Measurements from ENCODE around the gene PLCG2. TPM values are rescaled to one million over a fixed set of nuclear protein-coding genes. Genes with fewer than 3 reads are reported as not detected.

The PLCG2 gene
- total RNA-seq, 4 donors from 2014 or later: 30.5 to 243 (median 56.2) TPM

DNA sequence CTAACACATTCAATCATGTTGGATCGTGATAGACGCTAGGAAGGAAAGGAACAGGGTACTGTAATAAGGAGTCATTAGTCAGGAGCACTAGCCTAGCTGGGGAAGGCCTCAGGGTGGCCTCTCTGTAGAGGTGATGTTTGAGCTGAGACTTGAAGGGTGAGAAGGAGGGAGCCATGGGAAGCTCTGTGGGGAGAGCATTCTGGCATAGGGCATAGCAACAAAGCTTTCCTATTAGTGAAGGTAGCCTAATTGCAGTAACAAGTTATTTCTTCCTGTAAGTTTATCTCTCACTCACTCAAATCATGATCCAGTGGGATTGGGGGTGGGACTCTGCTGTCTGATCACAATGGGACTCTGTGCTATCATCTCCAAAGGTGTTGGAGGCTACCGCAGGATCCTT, 16.1 kb downstream of the PLCG2 start:
- Histone ChIP-seq H3K9me3 (no peaks in the 10 kb centered on the region), H3K36me3 (no peaks in the 10 kb centered on the region), H3K4me1 (peaks cover 0 to 35% (median 15%) of the 10 kb centered on the region in 4 donors), H3K27ac (peak overlapping the region in 1 of 4 donors; percentile 77), H3K4me3 (no peak overlapping the region), H3K27me3 (no peaks in the 10 kb centered on the region)
- DNase-seq: no peak
- TF ChIP-seq, protein P1, sequence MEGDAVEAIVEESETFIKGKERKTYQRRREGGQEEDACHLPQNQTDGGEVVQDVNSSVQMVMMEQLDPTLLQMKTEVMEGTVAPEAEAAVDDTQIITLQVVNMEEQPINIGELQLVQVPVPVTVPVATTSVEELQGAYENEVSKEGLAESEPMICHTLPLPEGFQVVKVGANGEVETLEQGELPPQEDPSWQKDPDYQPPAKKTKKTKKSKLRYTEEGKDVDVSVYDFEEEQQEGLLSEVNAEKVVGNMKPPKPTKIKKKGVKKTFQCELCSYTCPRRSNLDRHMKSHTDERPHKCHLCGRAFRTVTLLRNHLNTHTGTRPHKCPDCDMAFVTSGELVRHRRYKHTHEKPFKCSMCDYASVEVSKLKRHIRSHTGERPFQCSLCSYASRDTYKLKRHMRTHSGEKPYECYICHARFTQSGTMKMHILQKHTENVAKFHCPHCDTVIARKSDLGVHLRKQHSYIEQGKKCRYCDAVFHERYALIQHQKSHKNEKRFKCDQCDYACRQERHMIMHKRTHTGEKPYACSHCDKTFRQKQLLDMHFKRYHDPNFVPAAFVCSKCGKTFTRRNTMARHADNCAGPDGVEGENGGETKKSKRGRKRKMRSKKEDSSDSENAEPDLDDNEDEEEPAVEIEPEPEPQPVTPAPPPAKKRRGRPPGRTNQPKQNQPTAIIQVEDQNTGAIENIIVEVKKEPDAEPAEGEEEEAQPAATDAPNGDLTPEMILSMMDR (IDR thresholded peaks at IDR 0.05): no peak
- TF ChIP-seq POLR2A (IDR thresholded peaks at IDR 0.05): no peak

DNA sequence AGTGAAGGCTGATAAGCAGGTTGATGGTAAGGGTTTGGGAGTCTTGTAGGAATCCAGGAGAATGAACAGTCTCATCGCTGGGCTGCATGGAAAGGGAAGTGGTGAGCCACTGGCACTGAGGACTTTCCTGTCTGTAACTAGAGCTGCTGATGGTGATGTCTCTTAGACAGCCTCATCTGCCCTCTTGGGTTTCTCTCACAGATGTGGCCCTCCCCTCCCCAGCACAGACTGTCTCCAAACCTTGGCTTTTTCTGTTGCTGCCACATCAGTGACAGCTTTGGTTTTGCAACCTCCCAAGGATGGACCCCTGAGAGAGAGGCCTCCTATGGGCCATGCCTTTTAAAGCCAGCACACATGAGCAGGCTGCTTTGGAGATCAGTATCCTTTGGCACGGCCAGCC, 16.9 kb downstream of the PLCG2 start:
- TF ChIP-seq, protein P1 (IDR thresholded peaks at IDR 0.05): no peak
- no peak for TF ChIP-seq POLR2A (IDR thresholded peaks at IDR 0.05)
- Histone ChIP-seq H3K36me3 (no peaks in the 10 kb centered on the region), H3K4me1 (peaks cover 0 to 26% (median 15%) of the 10 kb centered on the region in 4 donors), H3K4me3 (no peak overlapping the region), H3K9me3 (no peaks in the 10 kb centered on the region), H3K27ac (peak overlapping the region in 1 of 4 donors; percentile 77), H3K27me3 (no peaks in the 10 kb centered on the region)
- peak in 1 of 3 donors; percentile 47 for DNase-seq

DNA sequence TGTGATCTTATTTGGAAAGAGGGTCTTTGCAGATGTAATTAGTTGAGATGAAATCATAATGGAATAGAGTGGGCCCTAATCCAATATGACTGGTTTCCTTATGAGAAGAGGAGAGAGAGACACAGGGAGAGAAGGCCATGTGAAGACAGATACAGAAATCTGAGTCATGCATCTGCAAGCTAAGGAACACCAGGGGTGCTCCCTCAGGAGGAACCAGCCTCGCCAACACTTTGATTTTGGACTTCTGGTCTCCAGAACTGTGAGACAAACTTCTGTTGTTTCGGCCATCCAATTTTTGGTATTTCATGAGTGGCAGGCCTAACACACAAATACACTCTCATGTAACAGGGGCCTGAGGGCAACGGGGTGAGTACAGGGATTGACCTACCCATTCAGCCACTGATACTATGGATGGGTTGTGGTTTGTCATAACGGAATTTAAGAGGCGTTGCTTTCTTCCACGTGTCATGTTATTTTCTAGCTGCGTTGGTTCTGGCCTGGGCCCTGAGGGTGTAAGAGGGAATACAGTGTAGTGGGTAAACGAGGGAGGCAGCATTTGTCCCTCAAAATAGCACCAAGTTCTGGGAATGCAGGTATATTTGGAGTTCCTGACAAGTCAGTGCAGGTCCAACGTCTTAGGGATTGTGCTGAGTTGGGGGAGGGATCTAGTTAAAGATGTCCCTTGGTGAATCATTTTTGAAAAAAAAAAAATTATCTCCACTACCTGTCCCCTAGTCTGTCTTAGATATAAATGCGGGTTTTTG, 17.7 kb downstream of the PLCG2 start:
- no peak overlapping the region for H3K4me3 ChIP-seq
- H3K27ac ChIP-seq: peak overlapping the region in 2 of 4 donors; percentile 77 to 80
- H3K27me3 ChIP-seq: no peaks in the 10 kb centered on the region
- TF ChIP-seq POLR2A (IDR thresholded peaks at IDR 0.05): no peak
- TF ChIP-seq, protein P1 (IDR thresholded peaks at IDR 0.05): no peak
- peaks cover 0 to 24% (median 12%) of the 10 kb centered on the region in 4 donors for H3K4me1 ChIP-seq
- H3K9me3 ChIP-seq: no peaks in the 10 kb centered on the region
- H3K36me3 ChIP-seq: no peaks in the 10 kb centered on the region
- no peak for DNase-seq

DNA sequence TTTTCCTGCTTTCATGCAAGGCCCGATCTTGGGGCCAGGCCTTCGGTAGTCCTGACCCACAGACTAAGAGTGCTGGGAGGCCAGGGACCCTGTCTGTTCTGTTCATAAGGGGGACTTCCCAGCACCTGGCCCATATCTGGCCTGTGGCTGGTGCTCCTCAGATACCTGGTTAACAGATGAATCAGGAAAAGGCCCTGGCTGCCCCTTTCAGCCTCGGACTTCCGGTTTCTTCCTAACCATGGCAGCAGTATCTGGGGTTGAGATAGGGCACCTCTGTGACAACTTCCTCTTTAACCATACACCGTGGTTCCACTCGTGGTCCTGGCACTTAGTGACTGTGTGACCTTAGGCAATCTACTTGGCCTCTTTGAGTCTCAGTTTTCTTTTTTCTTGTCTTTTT, 18.4 kb downstream of the PLCG2 start:
- Histone ChIP-seq H3K36me3 (no peaks in the 10 kb centered on the region), H3K4me3 (no peak overlapping the region), H3K27me3 (no peaks in the 10 kb centered on the region), H3K4me1 (peaks cover 0 to 24% (median 11%) of the 10 kb centered on the region in 4 donors), H3K27ac (peak overlapping the region in 2 of 4 donors; percentile 77 to 80), H3K9me3 (no peaks in the 10 kb centered on the region)
- peak in 2 of 3 donors; percentile 70 to 82 for DNase-seq
- TF ChIP-seq, protein P1 (IDR thresholded peaks at IDR 0.05): no peak
- TF ChIP-seq POLR2A (IDR thresholded peaks at IDR 0.05): no peak

DNA sequence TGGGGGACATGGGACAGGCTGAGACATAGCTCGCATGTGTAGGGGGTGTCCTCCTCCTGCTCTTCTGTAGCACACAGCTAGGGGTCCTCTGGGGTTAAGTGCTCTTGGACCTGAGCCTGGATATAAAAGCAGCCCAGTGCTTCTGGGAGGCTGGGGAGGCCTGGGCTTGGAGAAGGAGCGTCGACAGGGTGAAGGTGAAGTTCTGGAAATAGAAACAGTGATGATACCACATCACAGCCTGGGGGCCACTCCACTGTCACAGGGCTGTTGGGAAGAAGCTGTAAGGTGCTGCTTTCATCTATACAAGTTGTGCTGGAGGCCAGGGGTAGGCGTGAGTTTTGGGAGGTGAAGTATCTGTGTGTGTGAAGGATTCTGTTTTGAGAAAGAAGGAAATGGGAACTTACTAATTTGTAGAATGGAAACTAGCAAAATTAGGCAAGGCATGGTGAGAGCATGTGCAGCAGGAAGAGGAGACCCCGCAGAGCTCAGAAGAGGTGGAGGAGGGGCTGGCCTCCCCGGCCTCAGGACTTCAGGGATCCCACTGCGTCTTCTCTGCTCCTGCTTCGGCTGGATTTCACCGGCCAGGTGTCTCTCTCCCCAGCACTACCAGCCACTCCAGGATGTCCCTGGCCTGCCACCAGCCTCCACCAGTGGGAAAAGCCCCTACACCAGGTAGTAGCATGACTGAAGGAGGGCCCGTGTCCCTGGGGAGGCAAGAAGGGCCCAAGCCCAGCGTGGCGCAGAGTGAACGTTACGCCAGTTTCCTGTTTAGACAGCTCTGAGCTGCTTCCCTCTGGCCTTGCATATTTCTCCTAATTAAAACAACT, 19.4 kb downstream of the PLCG2 start:
- H3K4me1 ChIP-seq: peaks cover 0 to 24% (median 11%) of the 10 kb centered on the region in 4 donors
- TF ChIP-seq, protein P1 (IDR thresholded peaks at IDR 0.05): no peak
- no peak for TF ChIP-seq POLR2A (IDR thresholded peaks at IDR 0.05)
- peak overlapping the region; percentile 50 to 80 (median 66) for H3K27ac ChIP-seq
- H3K9me3 ChIP-seq: no peaks in the 10 kb centered on the region
- no peaks in the 10 kb centered on the region for H3K36me3 ChIP-seq
- no peaks in the 10 kb centered on the region for H3K27me3 ChIP-seq
- no peak overlapping the region for H3K4me3 ChIP-seq
- DNase-seq: peak in 2 of 3 donors; percentile 82 to 86

All from Peyer's patch (tissue), 4 donors.